Glutamatergic neuron (in vitro differentiated cells): ENCODE results near the gene RAVER2. TPM values are rescaled to one million over a fixed set of nuclear protein-coding genes. Genes with fewer than 3 reads are reported as not detected.

Source experiments
- DNase-seq: peaks from one replicate; pipeline ENCODE4 v3.0.0; 2022
- H3K27ac Mint-ChIP-seq: one replicate; pipeline ENCODE4 v1.8.0; 2020; ENCODE audit warnings: mild to moderate bottlenecking, mixed read lengths, inconsistent platforms; ENCODE audit not compliant: unreplicated experiment
- H3K27me3 Mint-ChIP-seq: one replicate; pipeline ENCODE4 v1.8.0; 2020; ENCODE audit warnings: mild to moderate bottlenecking, moderate library complexity, mixed read lengths, inconsistent platforms; ENCODE audit not compliant: unreplicated experiment
- H3K36me3 Mint-ChIP-seq: one replicate; pipeline ENCODE4 v1.8.0; 2020; ENCODE audit warnings: mild to moderate bottlenecking, mixed read lengths, inconsistent platforms; ENCODE audit not compliant: unreplicated experiment
- H3K4me1 Mint-ChIP-seq: one replicate; pipeline ENCODE4 v1.8.0; 2020; ENCODE audit warnings: mild to moderate bottlenecking, low read depth, mixed read lengths, inconsistent platforms; ENCODE audit not compliant: unreplicated experiment
- H3K4me3 Mint-ChIP-seq: one replicate; pipeline ENCODE4 v1.8.0; 2020; ENCODE audit warnings: mild to moderate bottlenecking, mixed read lengths, inconsistent platforms; ENCODE audit not compliant: unreplicated experiment
- H3K9me3 Mint-ChIP-seq: one replicate; pipeline ENCODE4 v1.8.0; 2020; ENCODE audit warnings: mild to moderate bottlenecking, moderate library complexity, mixed read lengths, inconsistent platforms; ENCODE audit not compliant: unreplicated experiment
- CTCF ChIP-seq: fragments of 200-600 bp; sonication (generic); IDR thresholded peaks from one replicate; pipeline ENCODE4 v1.5.0; 2021; ENCODE audit not compliant: partially characterized antibody, unreplicated experiment
- total RNA-seq: library from RNA; stranded (reverse); fragmentation: NEBNext Ultra II Directional; extraction: Animal tissue kit (Norgen Biotek cat#: 25700); gene quantifications from one replicate; pipeline ENCODE4 v1.2.1, GENCODE V29; 2021; ENCODE audit not compliant: unreplicated experiment

Gene RAVER2
- total RNA-seq, 1 donor from 2014 or later = 4.4 TPM

DNA sequence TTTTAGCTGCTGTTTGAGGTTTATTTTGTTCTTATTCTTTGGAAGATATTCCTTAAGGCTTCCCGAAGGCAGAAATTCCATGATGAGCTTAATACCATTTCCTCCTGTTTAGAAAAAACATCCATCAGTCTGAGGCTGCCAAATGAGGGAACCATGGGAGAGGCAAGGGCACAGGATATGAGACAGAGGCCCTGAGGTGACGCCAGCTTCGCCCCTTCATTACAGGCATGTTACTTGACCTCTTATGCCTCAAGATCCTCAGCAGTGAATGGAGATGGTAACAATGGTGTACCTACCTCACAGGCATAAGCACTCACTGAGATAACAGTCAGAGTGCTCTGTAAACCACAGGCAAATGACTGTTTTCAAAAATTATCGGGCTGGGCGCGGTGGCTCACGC lies 93.6 kb downstream of the RAVER2 start:
- no peak for DNase-seq
- no peak for TF ChIP-seq CTCF
- Mint-ChIP-seq H3K4me3 (no peak overlapping the region), H3K27ac (no peak overlapping the region), H3K4me1 (peaks cover 3% of the 10 kb centered on the region), H3K9me3 (peaks cover 2% of the 10 kb centered on the region), H3K36me3 (no peaks in the 10 kb centered on the region), H3K27me3 (peaks cover 5% of the 10 kb centered on the region)

DNA sequence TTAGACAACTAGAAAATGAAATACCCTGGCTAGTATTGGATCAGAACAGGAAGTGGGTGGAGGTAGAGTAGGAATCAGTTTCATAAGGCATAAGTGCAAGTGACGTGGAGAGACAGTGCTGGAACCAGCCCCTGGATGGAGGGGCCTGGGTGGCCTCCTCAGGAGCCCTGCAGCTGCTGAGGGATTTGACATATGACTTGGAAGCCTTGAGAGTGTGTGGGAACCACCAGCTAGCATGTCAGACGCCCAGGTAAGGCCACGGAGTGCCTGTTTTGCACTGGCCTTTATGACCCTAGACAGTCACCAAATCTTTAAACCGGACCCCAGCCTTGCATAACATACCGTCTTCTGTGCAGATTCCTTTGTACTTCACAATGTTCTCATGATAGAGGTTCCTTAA lies 94.4 kb downstream of the RAVER2 start:
- no peak for TF ChIP-seq CTCF
- H3K9me3 Mint-ChIP-seq = peaks cover 2% of the 10 kb centered on the region
- no peaks in the 10 kb centered on the region for H3K36me3 Mint-ChIP-seq
- H3K4me3 Mint-ChIP-seq = no peak overlapping the region
- no peak overlapping the region for H3K27ac Mint-ChIP-seq
- H3K4me1 Mint-ChIP-seq = peaks cover 3% of the 10 kb centered on the region
- peaks cover 5% of the 10 kb centered on the region for H3K27me3 Mint-ChIP-seq
- no peak for DNase-seq

DNA sequence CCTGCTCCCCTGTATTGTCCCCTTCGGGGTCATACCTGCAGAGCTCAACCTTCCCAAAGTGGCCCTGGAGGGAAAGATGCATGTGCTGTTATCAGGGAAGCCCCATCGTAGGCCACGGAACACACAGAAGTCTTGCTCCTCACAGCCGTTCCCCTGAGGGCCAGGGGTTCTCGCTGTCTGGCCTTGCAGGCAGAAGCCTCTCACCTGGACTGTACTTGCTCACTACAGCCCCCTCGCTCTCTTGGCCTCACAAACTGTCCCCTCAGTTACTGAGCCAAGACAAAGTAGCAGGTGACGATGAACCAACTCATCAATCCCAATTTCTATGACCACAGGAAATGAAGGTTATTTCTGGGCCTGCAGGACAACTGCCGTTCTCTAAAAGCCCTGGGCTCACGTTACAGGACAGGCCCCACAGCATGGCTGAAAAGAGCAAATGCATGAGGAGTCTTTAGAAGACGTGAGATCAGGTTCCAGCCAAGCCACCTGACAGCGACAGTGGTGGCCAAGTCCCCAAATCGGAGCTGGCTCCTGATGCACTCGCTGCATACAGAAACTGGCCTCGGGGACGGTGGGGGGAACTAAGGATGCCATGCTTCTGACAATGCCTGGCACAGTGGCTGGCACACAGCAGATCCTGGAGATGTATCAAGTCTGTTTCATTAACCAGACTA lies 95.0 kb downstream of the RAVER2 start:
- no peak for TF ChIP-seq CTCF
- Mint-ChIP-seq H3K4me3 (no peak overlapping the region), H3K9me3 (peaks cover 5% of the 10 kb centered on the region), H3K27me3 (peaks cover 5% of the 10 kb centered on the region), H3K27ac (no peak overlapping the region), H3K36me3 (no peaks in the 10 kb centered on the region), H3K4me1 (peaks cover 3% of the 10 kb centered on the region)
- DNase-seq = no peak

GRCh38 chr1:64841330-64842065 lies 96.6 kb downstream of the RAVER2 start:
- Mint-ChIP-seq H3K27me3 (peaks cover 5% of the 10 kb centered on the region), H3K4me1 (peaks cover 3% of the 10 kb centered on the region), H3K9me3 (peaks cover 9% of the 10 kb centered on the region), H3K27ac (no peak overlapping the region), H3K36me3 (peaks cover 6% of the 10 kb centered on the region), H3K4me3 (no peak overlapping the region)
- no peak for TF ChIP-seq CTCF
- DNase-seq = no peak

DNA sequence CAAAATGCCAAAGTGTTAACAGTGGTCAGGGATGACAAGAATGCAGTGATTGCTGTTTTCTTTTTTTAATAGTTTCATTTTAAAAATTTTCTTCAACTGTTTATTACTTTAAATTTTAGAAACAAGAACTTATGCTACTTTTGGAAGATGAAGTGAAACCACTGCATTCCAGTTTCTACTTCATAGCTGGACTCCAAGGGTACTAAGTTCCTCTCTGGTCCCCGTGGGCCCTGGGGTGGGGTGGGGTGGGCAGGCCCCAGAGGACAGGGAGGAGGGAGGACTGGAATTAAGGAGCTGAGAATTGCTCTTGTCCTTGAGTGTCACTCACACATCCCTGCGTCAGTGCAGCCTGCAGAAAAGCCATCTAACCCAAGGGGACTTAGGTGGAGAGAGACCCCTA lies 97.3 kb downstream of the RAVER2 start:
- peaks cover 5% of the 10 kb centered on the region for H3K27me3 Mint-ChIP-seq
- no peak for DNase-seq
- peaks cover 3% of the 10 kb centered on the region for H3K4me1 Mint-ChIP-seq
- no peak overlapping the region for H3K4me3 Mint-ChIP-seq
- peaks cover 9% of the 10 kb centered on the region for H3K9me3 Mint-ChIP-seq
- no peak for TF ChIP-seq CTCF
- peaks cover 6% of the 10 kb centered on the region for H3K36me3 Mint-ChIP-seq
- H3K27ac Mint-ChIP-seq = no peak overlapping the region
